Fibroblast of lung (primary cell): ENCODE results near the gene APC2. TPM values are rescaled to one million over a fixed set of nuclear protein-coding genes. Genes with fewer than 3 reads are reported as not detected.

Experiments used
- DNase-seq, 2 donors: peaks; one replicate each; pipeline versions ENCODE4 v3.0.0 to v3.0.0-alpha.2; 2010; ENCODE audit warnings: low read depth in 2 of 2
- H2AFZ ChIP-seq: 2 replicates; pipeline ENCODE4 v1.5.1; 2012; ENCODE audit warnings: low read length, control low read depth, inconsistent platforms
- H3K27ac ChIP-seq: 2 replicates; pipeline ENCODE4 v1.5.1; 2011; ENCODE audit warnings: low read length, control low read depth; ENCODE audit not compliant: insufficient read depth
- H3K27me3 ChIP-seq: 2 replicates; pipeline ENCODE4 v1.5.1; 2011; ENCODE audit warnings: mild to moderate bottlenecking, low read length; ENCODE audit not compliant: control insufficient read depth, insufficient read depth
- H3K36me3 ChIP-seq: 2 replicates; pipeline ENCODE4 v1.5.1; 2011; ENCODE audit warnings: low read length; ENCODE audit not compliant: control insufficient read depth, insufficient read depth
- H3K4me1 ChIP-seq: 2 replicates; pipeline ENCODE4 v1.5.1; 2011; ENCODE audit warnings: low read length; ENCODE audit not compliant: control insufficient read depth, insufficient read depth; ENCODE audit errors: extremely low read depth
- H3K4me2 ChIP-seq: 2 replicates; pipeline ENCODE4 v1.5.1; 2011; ENCODE audit warnings: low read length, control low read depth; ENCODE audit not compliant: insufficient read depth; ENCODE audit errors: extremely low read depth
- H3K4me3 ChIP-seq, 4 experiments: fragments of 200-600 bp in 1 of 4; sonication (generic) in 1 of 4; replicated peaks in 1 of 4; 2 replicates each; pipeline ENCODE4 v1.5.1; 2011 to 2016; ENCODE audit warnings: low read length in 4 of 4, low read depth in 3 of 4, mild to moderate bottlenecking in 3 of 4, control low read depth in 2 of 4, inconsistent platforms in 1 of 4, mixed read lengths in 1 of 4; ENCODE audit not compliant: insufficient read depth in 1 of 4; ENCODE audit errors: control extremely low read depth in 1 of 4
- H3K79me2 ChIP-seq: 2 replicates; pipeline ENCODE4 v1.5.1; 2012; ENCODE audit warnings: mild to moderate bottlenecking, low read length, inconsistent platforms; ENCODE audit not compliant: control insufficient read depth, insufficient read depth
- H3K9ac ChIP-seq: 2 replicates; pipeline ENCODE4 v1.5.1; 2011; ENCODE audit warnings: mild to moderate bottlenecking, low read length, control low read depth; ENCODE audit not compliant: insufficient read depth
- H3K9me3 ChIP-seq: 2 replicates; pipeline ENCODE4 v1.5.1; 2012; ENCODE audit warnings: low read depth, low read length; ENCODE audit not compliant: control insufficient read depth, insufficient read depth
- H4K20me1 ChIP-seq: 2 replicates; pipeline ENCODE4 v1.5.1; 2011; ENCODE audit warnings: low read length; ENCODE audit not compliant: control insufficient read depth, insufficient read depth; ENCODE audit errors: extremely low read depth
- EZH2 ChIP-seq: IDR thresholded peaks from 2 replicates; pipeline ENCODE4 v1.5.1; 2012; ENCODE audit warnings: low read length, control low read depth, mild to moderate bottlenecking; ENCODE audit errors: missing control alignments
- polyA plus RNA-seq, 2 donors: library from polyadenylated mRNA; depleted of rRNA in 1 of 2; stranded (reverse) in 1 of 2; unstranded in 1 of 2; fragments of >200 nt; gene quantifications; 2 replicates each; pipeline ENCODE4 v1.2.1, GENCODE V29; 2011 to 2012; ENCODE audit warnings: missing spikeins in 1 of 2
- total RNA-seq: library from RNA; depleted of rRNA; stranded (reverse); fragments of >200 nt; gene quantifications from 2 replicates; pipeline ENCODE4 v1.2.1, GENCODE V29; 2014
- TF ChIP-seq, protein P1 (sequence below), 2 donors: IDR thresholded peaks in 1 of 2; conservative IDR thresholded peaks in 1 of 2; 1 replicate in 1 of 2; 2 replicates in 1 of 2; pipeline ENCODE4 v1.5.1; 2011 to 2012; ENCODE audit warnings: low read length in 2 of 2, control low read depth in 1 of 2, inconsistent platforms in 1 of 2, low read depth in 1 of 2, mild to moderate bottlenecking in 1 of 2

Gene APC2
- total and polyA plus RNA-seq, 2 donors (not counting 1 experiment from before 2014, with no cell fraction given) = 0.01 to 0.50 TPM

DNA sequence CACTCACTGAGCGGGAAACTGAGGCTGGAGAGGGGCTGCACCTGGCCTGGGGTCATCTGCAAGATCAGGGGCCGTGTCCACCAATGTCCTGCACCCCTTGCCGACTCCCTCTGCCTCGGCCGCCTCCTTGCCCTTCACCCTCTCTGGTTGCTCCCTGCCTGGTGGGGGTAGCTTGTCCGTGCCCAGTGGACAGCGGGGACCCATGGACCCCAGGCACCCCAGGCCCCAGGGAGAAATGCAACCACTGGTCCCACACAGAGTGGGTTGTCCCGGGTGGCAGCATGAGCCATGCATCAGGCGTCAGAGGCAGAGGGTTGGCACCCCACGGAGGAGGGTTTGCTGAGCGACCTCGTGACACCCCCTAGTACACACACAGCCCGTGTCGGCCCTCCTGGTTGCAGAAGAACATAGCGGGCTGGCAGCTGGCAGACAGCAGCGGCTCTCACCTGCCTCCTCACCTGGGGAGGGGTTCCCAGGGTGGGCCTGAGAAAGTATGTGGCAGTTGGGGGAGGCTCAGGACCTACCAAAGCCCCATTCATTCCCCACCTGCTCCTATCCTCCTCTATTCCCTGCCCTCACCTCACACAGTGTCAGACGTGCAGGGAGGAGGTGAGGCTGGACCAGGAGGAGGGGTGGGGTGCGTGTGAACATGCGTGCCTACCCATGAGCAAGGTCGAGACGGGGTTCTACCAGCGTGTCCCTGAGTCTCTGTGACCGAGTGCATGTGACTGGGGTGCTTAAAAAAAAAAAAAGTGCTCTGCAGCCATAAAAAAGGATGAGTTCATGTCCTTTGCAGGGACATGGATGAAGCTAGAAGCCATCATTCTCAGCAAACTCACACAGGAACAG is 54.2 kb downstream of the APC2 start:
- TF ChIP-seq, protein P1, sequence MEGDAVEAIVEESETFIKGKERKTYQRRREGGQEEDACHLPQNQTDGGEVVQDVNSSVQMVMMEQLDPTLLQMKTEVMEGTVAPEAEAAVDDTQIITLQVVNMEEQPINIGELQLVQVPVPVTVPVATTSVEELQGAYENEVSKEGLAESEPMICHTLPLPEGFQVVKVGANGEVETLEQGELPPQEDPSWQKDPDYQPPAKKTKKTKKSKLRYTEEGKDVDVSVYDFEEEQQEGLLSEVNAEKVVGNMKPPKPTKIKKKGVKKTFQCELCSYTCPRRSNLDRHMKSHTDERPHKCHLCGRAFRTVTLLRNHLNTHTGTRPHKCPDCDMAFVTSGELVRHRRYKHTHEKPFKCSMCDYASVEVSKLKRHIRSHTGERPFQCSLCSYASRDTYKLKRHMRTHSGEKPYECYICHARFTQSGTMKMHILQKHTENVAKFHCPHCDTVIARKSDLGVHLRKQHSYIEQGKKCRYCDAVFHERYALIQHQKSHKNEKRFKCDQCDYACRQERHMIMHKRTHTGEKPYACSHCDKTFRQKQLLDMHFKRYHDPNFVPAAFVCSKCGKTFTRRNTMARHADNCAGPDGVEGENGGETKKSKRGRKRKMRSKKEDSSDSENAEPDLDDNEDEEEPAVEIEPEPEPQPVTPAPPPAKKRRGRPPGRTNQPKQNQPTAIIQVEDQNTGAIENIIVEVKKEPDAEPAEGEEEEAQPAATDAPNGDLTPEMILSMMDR (conservative IDR thresholded peaks at IDR 0.05 in 1 of 2, IDR thresholded peaks at IDR 0.05 in 1 of 2; ENCODE audit: low read depth in 1 of 2, low read length in 2 of 2) = no peak
- TF ChIP-seq EZH2 = no peak
- Histone ChIP-seq H3K27me3 (peaks cover 9% of the 10 kb centered on the region), H3K4me2 (no peak overlapping the region), H2AFZ (no peak overlapping the region), H3K9ac (no peak overlapping the region), H3K9me3 (no peaks in the 10 kb centered on the region), H4K20me1 (no peaks in the 10 kb centered on the region), H3K79me2 (no peaks in the 10 kb centered on the region), H3K4me1 (peaks cover 2% of the 10 kb centered on the region), H3K4me3 (no peak overlapping the region), H3K27ac (no peak overlapping the region), H3K36me3 (no peaks in the 10 kb centered on the region)
- no peak for DNase-seq

DNA sequence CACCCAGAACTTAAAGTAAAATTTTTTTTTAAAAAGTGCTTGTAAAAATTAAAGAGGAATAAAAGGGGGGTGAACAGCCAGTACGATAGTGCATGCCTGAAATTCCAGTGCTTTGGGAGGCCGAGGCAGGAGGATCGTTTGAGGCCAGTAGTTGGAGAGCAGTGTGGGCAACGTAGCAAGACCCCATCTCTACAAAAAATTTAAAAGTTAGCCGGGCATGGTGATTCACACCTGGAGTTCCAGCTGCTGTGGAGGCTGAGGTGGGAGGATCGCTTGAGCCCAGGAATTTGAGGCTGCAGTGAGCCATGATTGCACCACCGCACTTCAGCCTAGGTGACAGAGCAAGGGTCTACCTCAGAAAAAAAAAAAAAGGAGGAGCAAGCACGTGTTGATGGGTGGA is 55.1 kb downstream of the APC2 start:
- H3K36me3 ChIP-seq = no peaks in the 10 kb centered on the region

More for the DNA sequence above, 55.1 kb downstream of the APC2 start:
- no peak overlapping the region for H3K27ac ChIP-seq
- no peak overlapping the region for H2AFZ ChIP-seq
- DNase-seq = no peak
- no peaks in the 10 kb centered on the region for H4K20me1 ChIP-seq
- H3K9ac ChIP-seq = no peak overlapping the region
- H3K79me2 ChIP-seq = no peaks in the 10 kb centered on the region
- no peaks in the 10 kb centered on the region for H3K9me3 ChIP-seq
- no peak overlapping the region for H3K4me2 ChIP-seq
- H3K27me3 ChIP-seq = peaks cover 9% of the 10 kb centered on the region
- no peak overlapping the region for H3K4me3 ChIP-seq
- TF ChIP-seq, protein P1 (conservative IDR thresholded peaks at IDR 0.05 in 1 of 2, IDR thresholded peaks at IDR 0.05 in 1 of 2; ENCODE audit: low read depth in 1 of 2, low read length in 2 of 2) = no peak
- TF ChIP-seq EZH2 = no peak
- peaks cover 2% of the 10 kb centered on the region for H3K4me1 ChIP-seq
